GM06990 (cell line): ENCODE measurements around the gene ATP11A.
"Not testable (repeated sequence)": the region's sequence is repeated elsewhere in the genome, so short reads cannot be mapped to it uniquely, and the experiment has no call there.

ENCODE experiments used
- DNase-seq: peaks from one replicate; pipeline ENCODE4 v3.0.0-alpha.2; 2011; ENCODE audit not compliant: insufficient read length; ENCODE audit errors: extremely low read depth
- H3K27me3 ChIP-seq: replicated peaks from 2 replicates; pipeline ENCODE4 v1.6.0; 2011; ENCODE audit warnings: low read length; ENCODE audit not compliant: control insufficient read depth, insufficient read depth
- H3K36me3 ChIP-seq: 2 replicates; pipeline ENCODE4 v1.5.1; 2011; ENCODE audit warnings: low read length; ENCODE audit not compliant: control insufficient read depth, insufficient read depth
- H3K4me3 ChIP-seq: replicated peaks from 2 replicates; pipeline ENCODE4 v1.5.1; 2011; ENCODE audit warnings: low read depth, mild to moderate bottlenecking, control low read depth, low read length
- TF ChIP-seq, protein P1 (sequence below): IDR thresholded peaks from 2 replicates; pipeline ENCODE4 v1.5.1; 2011; ENCODE audit warnings: low read length, control low read depth, mild to moderate bottlenecking, inconsistent platforms; ENCODE audit not compliant: insufficient read depth, poor library complexity, severe bottlenecking

The ATP11A gene

DNA sequence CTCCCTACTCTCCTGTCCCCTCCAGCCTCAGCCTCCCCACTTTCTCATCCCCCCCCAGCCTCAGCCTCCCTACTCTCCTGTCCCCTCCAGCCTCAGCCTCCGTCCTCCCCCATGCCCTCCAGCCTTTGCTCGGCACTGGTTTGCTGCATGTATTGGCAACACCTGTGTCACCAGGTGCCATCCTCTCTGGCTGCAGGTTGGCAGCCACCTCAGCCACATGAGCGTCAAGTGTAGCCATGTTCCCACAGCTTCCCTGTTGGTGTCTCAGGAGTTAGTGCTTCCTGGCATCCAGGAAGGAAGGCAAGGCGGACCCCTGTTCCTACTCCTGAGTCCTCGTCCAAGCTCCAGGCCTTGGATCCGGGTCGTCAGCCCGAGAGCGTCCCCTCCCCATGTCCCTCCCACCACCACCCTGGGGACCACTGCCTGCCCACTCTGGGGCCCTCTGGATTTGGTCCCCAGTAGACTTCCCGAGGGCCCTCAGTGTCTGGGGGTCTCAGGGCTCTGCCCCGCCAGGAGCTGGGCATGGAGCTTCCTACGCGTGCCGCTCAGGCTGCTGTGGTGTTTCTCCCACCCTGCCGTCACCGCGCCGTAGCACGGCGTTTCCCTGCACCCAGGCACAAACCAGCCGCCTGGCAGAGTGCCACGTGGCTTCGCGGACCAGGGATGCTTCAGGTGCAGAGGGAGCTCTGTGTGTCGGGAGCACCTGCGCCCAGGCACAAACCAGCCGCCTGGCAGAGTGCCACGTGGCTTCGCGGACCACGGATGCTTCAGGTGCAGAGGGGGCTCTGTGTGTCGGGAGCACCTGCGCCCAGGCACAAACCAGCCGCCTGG, 150.8 kb downstream of the ATP11A start:
- Histone ChIP-seq H3K36me3 (peaks cover 36% of the 10 kb centered on the region), H3K27me3 (no peaks in the 10 kb centered on the region)

DNA sequence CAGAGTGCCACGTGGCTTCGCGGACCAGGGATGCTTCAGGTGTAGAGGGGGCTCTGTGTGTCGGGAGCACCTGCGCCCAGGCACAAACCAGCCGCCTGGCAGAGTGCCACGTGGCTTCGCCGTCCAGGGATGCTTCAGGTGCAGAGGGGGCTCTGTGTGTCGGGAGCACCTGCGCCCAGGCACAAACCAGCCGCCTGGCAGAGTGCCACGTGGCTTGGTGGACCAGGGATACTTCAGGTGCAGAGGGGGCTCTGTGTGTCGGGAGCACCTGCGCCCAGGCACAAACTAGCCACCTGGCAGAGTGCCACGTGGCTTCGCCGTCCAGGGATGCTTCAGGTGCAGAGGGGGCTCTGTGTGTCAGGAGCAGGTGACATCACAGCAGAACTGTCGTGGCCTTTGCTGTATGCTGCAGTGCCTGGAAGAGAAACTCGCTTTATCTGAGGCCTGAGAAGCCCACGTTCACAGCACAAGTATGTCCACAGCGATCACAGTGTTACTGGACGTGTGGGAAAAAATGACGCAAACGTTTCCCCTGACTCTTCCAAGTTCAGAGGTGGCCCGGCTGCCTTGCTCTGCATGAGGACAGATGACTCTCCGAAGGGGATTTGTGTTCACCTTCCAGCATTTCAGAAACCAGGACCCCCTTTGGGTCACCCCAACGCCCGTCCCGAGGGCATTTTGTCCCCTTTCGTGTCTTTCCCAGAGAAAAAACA, 151.6 kb downstream of the ATP11A start:
- not testable (repeated sequence) for H3K4me3 ChIP-seq, DNase-seq, H3K27me3 ChIP-seq
- peaks cover 36% of the 10 kb centered on the region for H3K36me3 ChIP-seq

More for the DNA sequence above, 150.8 kb downstream of the ATP11A start:
- H3K4me3 ChIP-seq: no peak overlapping the region
- TF ChIP-seq, protein P1, sequence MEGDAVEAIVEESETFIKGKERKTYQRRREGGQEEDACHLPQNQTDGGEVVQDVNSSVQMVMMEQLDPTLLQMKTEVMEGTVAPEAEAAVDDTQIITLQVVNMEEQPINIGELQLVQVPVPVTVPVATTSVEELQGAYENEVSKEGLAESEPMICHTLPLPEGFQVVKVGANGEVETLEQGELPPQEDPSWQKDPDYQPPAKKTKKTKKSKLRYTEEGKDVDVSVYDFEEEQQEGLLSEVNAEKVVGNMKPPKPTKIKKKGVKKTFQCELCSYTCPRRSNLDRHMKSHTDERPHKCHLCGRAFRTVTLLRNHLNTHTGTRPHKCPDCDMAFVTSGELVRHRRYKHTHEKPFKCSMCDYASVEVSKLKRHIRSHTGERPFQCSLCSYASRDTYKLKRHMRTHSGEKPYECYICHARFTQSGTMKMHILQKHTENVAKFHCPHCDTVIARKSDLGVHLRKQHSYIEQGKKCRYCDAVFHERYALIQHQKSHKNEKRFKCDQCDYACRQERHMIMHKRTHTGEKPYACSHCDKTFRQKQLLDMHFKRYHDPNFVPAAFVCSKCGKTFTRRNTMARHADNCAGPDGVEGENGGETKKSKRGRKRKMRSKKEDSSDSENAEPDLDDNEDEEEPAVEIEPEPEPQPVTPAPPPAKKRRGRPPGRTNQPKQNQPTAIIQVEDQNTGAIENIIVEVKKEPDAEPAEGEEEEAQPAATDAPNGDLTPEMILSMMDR: no peak
- DNase-seq: no peak

DNA sequence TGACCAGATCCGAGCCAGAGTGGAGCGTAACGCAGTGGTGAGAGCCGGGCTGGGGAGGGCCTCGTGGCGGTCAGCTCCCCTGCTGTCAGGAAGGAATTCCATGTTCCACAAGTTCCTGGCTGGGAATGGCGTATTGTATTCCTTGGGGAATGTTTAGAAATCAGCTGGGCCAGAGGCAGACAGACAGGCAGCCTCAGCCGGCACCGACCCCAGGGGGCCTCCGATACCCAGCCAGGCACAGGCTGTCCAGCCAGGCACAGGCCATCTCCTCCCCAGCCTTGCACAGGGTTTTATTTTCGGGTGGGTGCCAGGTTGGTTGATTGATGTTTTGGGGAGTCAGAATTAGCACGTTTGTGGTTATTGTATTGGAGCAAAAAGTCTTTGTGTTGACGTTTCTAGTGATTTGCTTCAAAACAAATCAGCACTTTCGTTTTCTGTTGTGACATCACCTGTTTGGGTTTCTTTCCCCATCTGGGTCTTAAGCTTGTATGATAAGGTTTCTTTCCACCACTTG, 152.6 kb downstream of the ATP11A start:
- TF ChIP-seq, protein P1: no peak
- Histone ChIP-seq H3K36me3 (peaks cover 34% of the 10 kb centered on the region), H3K4me3 (no peak overlapping the region), H3K27me3 (no peaks in the 10 kb centered on the region)
- no peak for DNase-seq

DNA sequence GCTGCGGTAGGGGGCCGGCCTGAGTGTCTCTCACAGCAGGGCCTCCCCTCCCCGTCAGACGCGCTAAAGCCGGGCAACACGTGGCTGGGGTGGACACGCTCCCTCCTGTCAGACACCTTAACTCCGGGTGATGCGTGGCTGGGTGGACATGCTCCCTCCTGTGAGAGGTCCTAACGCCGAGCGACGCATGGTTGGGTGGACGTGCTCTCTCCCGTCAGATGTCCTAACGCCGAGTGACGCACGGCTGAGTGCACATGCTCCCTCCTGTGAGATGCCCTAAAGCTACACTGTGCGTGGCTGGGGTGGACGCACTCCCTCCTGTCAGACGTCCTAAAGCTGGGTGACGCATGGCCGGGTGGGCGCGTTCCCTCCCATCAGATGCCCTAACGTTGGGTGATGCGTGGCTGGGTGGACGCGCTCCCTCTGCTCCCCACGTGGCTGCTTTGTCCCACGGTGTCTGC, 153.1 kb downstream of the ATP11A start:
- TF ChIP-seq, protein P1: no peak
- Histone ChIP-seq H3K36me3 (peaks cover 31% of the 10 kb centered on the region), H3K27me3 (no peaks in the 10 kb centered on the region), H3K4me3 (no peak overlapping the region)
- no peak for DNase-seq

DNA sequence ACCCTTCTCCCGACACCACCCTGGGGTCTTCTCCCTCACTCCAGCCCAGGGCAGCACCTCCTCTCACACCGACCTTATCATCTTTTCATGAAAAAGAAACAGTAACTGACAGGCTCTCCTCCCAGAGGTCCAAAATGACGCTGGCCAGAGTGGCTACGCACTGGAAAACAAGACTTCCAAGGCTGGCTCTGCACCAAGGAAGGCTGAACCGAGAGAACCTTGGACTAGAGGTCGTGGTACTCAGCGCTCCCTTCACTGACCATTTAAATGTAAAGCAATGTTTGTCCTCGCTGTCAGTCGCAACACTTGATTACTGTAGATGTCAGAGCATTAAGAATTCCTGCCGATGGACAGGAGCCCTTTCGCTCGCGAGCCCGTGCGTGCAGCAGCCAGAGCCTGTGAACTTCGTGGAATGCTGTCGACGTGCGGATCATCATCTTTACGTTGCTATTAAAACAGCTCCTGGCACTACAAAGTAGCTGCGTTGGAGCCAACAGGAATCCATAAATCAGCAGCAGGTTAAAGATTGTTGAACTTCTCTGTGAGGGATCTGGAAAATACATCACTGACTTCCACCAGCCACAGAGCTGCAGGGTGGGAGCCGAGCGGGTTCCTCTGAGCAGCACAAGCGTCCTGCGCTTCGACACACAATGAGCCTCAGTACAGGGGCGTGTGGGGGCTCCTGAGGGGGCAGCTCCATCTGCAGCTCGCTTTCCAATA, 153.7 kb downstream of the ATP11A start:
- TF ChIP-seq, protein P1: no peak
- no peak for DNase-seq
- Histone ChIP-seq H3K27me3 (no peaks in the 10 kb centered on the region), H3K36me3 (peaks cover 27% of the 10 kb centered on the region), H3K4me3 (no peak overlapping the region)
